ENCODE measurements around the gene TTC32. TPM values are rescaled to one million over a fixed set of nuclear protein-coding genes. Genes with fewer than 3 reads are reported as not detected.

TTC32 gene
- total RNA-seq, 2 donors from 2014 or later = 16.1 to 18.9 TPM

- no peaks in the 10 kb centered on the region for H3K36me3 Mint-ChIP-seq
- H3K9me3 Mint-ChIP-seq = no peaks in the 10 kb centered on the region
- peak overlapping the region in 1 of 2 donors; percentile 44 for H3K27ac Mint-ChIP-seq
- ATAC-seq = no peak
- no peak for DNase-seq (ENCODE audit: low spot score in 2 of 2)
Measured at GRCh38 chr2:19848029-19848750, 53.6 kb downstream of the TTC32 start.

DNA sequence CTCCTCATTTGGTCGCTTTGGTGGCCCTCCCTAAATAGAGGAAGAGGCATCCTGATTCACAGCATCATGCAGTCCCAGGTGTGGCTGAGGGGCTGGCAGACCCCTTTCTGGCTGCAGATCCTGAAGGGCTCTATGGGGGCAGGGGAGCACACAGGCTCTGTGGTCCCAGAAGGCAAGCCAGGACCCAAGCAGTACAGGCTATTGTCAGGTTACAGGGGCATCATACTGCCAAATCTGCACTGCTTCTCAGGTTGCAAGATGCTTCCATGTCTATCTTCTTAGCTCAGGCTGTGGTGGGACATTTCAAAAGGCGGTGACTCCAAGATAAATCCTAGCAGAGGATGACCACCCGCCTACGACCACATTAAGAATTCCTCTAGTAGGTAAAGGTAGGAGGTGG is 54.3 kb downstream of the TTC32 start:
- DNase-seq (ENCODE audit: low spot score in 2 of 2) (no peak), ATAC-seq (no peak)
- H3K36me3 Mint-ChIP-seq = no peaks in the 10 kb centered on the region
- no peaks in the 10 kb centered on the region for H3K9me3 Mint-ChIP-seq
- peak overlapping the region in 1 of 2 donors; percentile 44 for H3K27ac Mint-ChIP-seq

Other genes with a start within 250 kb of the TTC32 start
- 1 to 10 TPM; 3.4 to 8.9 TPM for gene WDR35, start 88.1 kb upstream of the TTC32 start, total RNA-seq
- gene MATN3, start 110.7 kb upstream of the TTC32 start, total RNA-seq = not detected
- gene LAPTM4A, start 149.6 kb upstream of the TTC32 start, total RNA-seq = 10 to 100 TPM; 20.4 to 26.9 TPM

Data from activated naive CD4-positive, alpha-beta T cell treated with anti-CD3 and anti-CD28 coated beads, Interleukin-2, amount 50 U/mL, for 72 hours (primary cell).